HepG2 (cell line): ENCODE data around the gene RAC3. TPM values are rescaled to one million over a fixed set of nuclear protein-coding genes. Genes with fewer than 3 reads are reported as not detected.

ENCODE experiments used
- ARNT ChIP-seq: fragments of 450-650 bp; IDR thresholded peaks from 2 replicates; pipeline ENCODE4 v1.6.1; 2017
- DRAP1 ChIP-seq: IDR thresholded peaks from 2 replicates; pipeline ENCODE4 v1.6.1; 2016; ENCODE audit warnings: missing genetic modification reagents, missing compliant biosample characterization
- E2F2 ChIP-seq: sonication (generic); formaldehyde crosslinking; IDR thresholded peaks from 2 replicates; pipeline ENCODE4 v1.4.0; 2020; ENCODE audit warnings: missing genetic modification reagents, borderline replicate concordance
- HNRNPLL ChIP-seq: fragments of 200-400 bp; formaldehyde crosslinking; IDR thresholded peaks from 2 replicates; pipeline ENCODE4 v1.6.1; 2017; ENCODE audit warnings: mild to moderate bottlenecking, low read depth, low read length; ENCODE audit not compliant: poor library complexity, severe bottlenecking
- MED13 ChIP-seq: sonication (generic); formaldehyde crosslinking; IDR thresholded peaks from 2 replicates; pipeline ENCODE4 v1.5.0; 2020; ENCODE audit warnings: missing genetic modification reagents
- NAIF1 ChIP-seq: sonication (generic); formaldehyde crosslinking; IDR thresholded peaks from 2 replicates; pipeline ENCODE4 v1.5.0; 2020; ENCODE audit warnings: mild to moderate bottlenecking, missing genetic modification reagents, borderline replicate concordance
- NFYB ChIP-seq: sonication (generic); formaldehyde crosslinking; IDR thresholded peaks from 2 replicates; pipeline ENCODE4 v1.4.0; 2020; ENCODE audit warnings: missing genetic modification reagents
- RFX5 ChIP-seq: IDR thresholded peaks from 2 replicates; pipeline ENCODE4 v1.6.1; 2011; ENCODE audit warnings: low read depth, low read length, improper control_type of control experiment
- SALL2 ChIP-seq: sonication (generic); formaldehyde crosslinking; IDR thresholded peaks from 2 replicates; pipeline ENCODE4 v1.8.1; 2023; ENCODE audit warnings: mild to moderate bottlenecking, missing genetic modification reagents, inconsistent platforms
- ZNF256 ChIP-seq: sonication (generic); formaldehyde crosslinking; conservative IDR thresholded peaks from 2 replicates; pipeline ENCODE4 v1.4.0; 2020; ENCODE audit warnings: missing genetic modification reagents
- ZNF572 ChIP-seq: sonication (generic); formaldehyde crosslinking; IDR thresholded peaks from 2 replicates; pipeline ENCODE4 v1.5.1; 2020; ENCODE audit warnings: mild to moderate bottlenecking, missing genetic modification reagents
- ZNF616 ChIP-seq: sonication (generic); formaldehyde crosslinking; IDR thresholded peaks from 2 replicates; pipeline ENCODE4 v1.5.0; 2020; ENCODE audit warnings: low read depth, mild to moderate bottlenecking, missing genetic modification reagents
- ZSCAN22 ChIP-seq: sonication (generic); formaldehyde crosslinking; IDR thresholded peaks from 2 replicates; pipeline ENCODE4 v1.4.0; 2020; ENCODE audit warnings: mild to moderate bottlenecking, missing genetic modification reagents
- polyA plus RNA-seq, 8 experiments: library from polyadenylated mRNA; depleted of rRNA in 3 of 8; stranded (reverse) in 7 of 8; unstranded in 1 of 8; fragments of >200 nt; fragmentation: Illumina TruSeq in 4 of 8; extraction: Trizol in 4 of 8; gene quantifications; 2 replicates each; pipeline versions ENCODE4 v1.2.1 to v1.2.3, GENCODE V29; 2011 to 2016; ENCODE audit warnings: low read depth in 4 of 8, missing spikeins in 1 of 8, mixed read lengths in 1 of 8; ENCODE audit not compliant: insufficient read depth in 1 of 8
- total RNA-seq, 5 experiments: library from RNA; depleted of rRNA; stranded (reverse); fragments of >200 nt; fragmentation: Illumina TruSeq; extraction: Trizol; gene quantifications; 2 replicates each; pipeline ENCODE4 v1.2.3, GENCODE V29; 2016; ENCODE audit warnings: low read depth in 1 of 5
- TF ChIP-seq, protein P1 (sequence below): sonication (generic); formaldehyde crosslinking; IDR thresholded peaks from 2 replicates; pipeline ENCODE4 v1.5.1; 2020; ENCODE audit warnings: mild to moderate bottlenecking, missing genetic modification reagents, moderate library complexity
- TF ChIP-seq, protein P2 (sequence below): IDR thresholded peaks from 2 replicates; pipeline ENCODE4 v1.6.1; 2016
- TF ChIP-seq, protein P3 (sequence below): sonication (generic); formaldehyde crosslinking; IDR thresholded peaks from 2 replicates; pipeline ENCODE4 v1.4.0; 2020; ENCODE audit warnings: missing genetic modification reagents
- TF ChIP-seq, protein P4 (sequence below): sonication (generic); formaldehyde crosslinking; IDR thresholded peaks from 2 replicates; pipeline ENCODE4 v1.8.0; 2023; ENCODE audit warnings: mild to moderate bottlenecking, missing genetic modification reagents
- TF ChIP-seq, protein P5 (sequence below): sonication (generic); formaldehyde crosslinking; IDR thresholded peaks from 2 replicates; pipeline ENCODE4 v1.5.0; 2020; ENCODE audit warnings: mild to moderate bottlenecking, missing genetic modification reagents

RAC3 gene
- total and polyA plus RNA-seq, 2 of the 13 experiments (the other 11 are each of a cell fraction or from before 2014, with no cell fraction given) = 10.5 to 21.3 TPM

DNA sequence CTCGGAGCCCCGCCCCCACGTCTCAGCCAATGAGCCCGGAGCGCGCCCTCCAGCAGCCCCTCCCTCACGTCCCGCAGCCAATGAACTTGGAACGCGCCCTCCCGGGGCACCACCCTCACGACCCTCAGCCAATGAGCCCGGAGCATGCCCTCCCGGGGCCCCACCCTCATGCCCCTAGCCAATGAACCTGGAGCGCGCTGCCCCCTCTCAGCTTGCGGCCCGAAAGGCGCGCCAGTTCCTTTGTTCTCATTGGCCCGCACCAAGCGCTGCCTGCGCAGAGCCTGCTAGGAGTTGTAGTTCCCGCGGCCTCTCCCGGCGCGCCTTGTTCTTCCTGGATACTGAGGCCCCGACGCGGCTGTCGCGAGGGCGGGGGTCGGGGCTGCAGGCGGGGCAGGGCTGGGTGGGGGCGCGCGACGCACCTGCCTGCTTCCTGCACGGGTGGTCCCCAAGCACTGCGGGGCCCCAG is 8.5 kb upstream of the RAC3 start, which contains the start of gene LRRC45 (continued):
- TF ChIP-seq, protein P1, sequence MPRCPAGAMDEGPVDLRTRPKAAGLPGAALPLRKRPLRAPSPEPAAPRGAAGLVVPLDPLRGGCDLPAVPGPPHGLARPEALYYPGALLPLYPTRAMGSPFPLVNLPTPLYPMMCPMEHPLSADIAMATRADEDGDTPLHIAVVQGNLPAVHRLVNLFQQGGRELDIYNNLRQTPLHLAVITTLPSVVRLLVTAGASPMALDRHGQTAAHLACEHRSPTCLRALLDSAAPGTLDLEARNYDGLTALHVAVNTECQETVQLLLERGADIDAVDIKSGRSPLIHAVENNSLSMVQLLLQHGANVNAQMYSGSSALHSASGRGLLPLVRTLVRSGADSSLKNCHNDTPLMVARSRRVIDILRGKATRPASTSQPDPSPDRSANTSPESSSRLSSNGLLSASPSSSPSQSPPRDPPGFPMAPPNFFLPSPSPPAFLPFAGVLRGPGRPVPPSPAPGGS = no peak
- no peak for TF ChIP-seq ZNF616 (CRISPR knock-in tag)
- no peak for TF ChIP-seq MED13 (CRISPR knock-in tag)
- peak; percentile 73 for TF ChIP-seq RFX5
- peak; percentile 91 for TF ChIP-seq NFYB (CRISPR knock-in tag)
- no peak for TF ChIP-seq NAIF1 (CRISPR knock-in tag)
- TF ChIP-seq, protein P2, sequence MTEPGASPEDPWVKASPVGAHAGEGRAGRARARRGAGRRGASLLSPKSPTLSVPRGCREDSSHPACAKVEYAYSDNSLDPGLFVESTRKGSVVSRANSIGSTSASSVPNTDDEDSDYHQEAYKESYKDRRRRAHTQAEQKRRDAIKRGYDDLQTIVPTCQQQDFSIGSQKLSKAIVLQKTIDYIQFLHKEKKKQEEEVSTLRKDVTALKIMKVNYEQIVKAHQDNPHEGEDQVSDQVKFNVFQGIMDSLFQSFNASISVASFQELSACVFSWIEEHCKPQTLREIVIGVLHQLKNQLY (CRISPR knock-in tag) = no peak
- TF ChIP-seq, protein P3, sequence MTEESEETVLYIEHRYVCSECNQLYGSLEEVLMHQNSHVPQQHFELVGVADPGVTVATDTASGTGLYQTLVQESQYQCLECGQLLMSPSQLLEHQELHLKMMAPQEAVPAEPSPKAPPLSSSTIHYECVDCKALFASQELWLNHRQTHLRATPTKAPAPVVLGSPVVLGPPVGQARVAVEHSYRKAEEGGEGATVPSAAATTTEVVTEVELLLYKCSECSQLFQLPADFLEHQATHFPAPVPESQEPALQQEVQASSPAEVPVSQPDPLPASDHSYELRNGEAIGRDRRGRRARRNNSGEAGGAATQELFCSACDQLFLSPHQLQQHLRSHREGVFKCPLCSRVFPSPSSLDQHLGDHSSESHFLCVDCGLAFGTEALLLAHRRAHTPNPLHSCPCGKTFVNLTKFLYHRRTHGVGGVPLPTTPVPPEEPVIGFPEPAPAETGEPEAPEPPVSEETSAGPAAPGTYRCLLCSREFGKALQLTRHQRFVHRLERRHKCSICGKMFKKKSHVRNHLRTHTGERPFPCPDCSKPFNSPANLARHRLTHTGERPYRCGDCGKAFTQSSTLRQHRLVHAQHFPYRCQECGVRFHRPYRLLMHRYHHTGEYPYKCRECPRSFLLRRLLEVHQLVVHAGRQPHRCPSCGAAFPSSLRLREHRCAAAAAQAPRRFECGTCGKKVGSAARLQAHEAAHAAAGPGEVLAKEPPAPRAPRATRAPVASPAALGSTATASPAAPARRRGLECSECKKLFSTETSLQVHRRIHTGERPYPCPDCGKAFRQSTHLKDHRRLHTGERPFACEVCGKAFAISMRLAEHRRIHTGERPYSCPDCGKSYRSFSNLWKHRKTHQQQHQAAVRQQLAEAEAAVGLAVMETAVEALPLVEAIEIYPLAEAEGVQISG (CRISPR knock-in tag) = no peak; the same call in none of the 2 replicates
- peak; percentile 90; the same call in 1 of the 2 replicates for TF ChIP-seq E2F2 (CRISPR knock-in tag)
- TF ChIP-seq SALL2 (CRISPR knock-in tag) = no peak
- TF ChIP-seq HNRNPLL = peak; percentile 77
- TF ChIP-seq, protein P4, sequence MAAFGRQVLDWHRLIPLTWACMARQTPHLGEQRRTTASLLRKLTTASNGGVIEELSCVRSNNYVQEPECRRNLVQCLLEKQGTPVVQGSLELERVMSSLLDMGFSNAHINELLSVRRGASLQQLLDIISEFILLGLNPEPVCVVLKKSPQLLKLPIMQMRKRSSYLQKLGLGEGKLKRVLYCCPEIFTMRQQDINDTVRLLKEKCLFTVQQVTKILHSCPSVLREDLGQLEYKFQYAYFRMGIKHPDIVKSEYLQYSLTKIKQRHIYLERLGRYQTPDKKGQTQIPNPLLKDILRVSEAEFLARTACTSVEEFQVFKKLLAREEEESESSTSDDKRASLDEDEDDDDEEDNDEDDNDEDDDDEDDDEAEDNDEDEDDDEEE (CRISPR knock-in tag) = no peak
- TF ChIP-seq, protein P5, sequence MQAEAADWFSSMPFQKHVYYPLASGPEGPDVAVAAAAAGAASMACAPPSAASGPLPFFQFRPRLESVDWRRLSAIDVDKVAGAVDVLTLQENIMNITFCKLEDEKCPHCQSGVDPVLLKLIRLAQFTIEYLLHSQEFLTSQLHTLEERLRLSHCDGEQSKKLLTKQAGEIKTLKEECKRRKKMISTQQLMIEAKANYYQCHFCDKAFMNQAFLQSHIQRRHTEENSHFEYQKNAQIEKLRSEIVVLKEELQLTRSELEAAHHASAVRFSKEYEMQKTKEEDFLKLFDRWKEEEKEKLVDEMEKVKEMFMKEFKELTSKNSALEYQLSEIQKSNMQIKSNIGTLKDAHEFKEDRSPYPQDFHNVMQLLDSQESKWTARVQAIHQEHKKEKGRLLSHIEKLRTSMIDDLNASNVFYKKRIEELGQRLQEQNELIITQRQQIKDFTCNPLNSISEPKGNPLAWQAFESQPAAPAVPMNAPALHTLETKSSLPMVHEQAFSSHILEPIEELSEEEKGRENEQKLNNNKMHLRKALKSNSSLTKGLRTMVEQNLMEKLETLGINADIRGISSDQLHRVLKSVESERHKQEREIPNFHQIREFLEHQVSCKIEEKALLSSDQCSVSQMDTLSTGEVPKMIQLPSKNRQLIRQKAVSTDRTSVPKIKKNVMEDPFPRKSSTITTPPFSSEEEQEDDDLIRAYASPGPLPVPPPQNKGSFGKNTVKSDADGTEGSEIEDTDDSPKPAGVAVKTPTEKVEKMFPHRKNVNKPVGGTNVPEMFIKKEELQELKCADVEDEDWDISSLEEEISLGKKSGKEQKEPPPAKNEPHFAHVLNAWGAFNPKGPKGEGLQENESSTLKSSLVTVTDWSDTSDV (CRISPR knock-in tag) = no peak
- peak; percentile 31; the same call in 1 of the 2 replicates for TF ChIP-seq DRAP1
- 0 out of 2 replicates have a peak, but pooled peaks have one; percentile 19 for TF ChIP-seq ZNF256
- no peak for TF ChIP-seq ARNT
- no peak for TF ChIP-seq ZNF572 (CRISPR knock-in tag)
- TF ChIP-seq ZSCAN22 (CRISPR knock-in tag) = no peak
